GM12878 (cell line): ENCODE data around the gene PLXNB2. TPM values are rescaled to one million over a fixed set of nuclear protein-coding genes. Genes with fewer than 3 reads are reported as not detected.

Experiments used
- ATAC-seq: fragments of 200-7000 bp; cut with Tn5 transposase; 3 replicates; pipeline ENCODE4 v1.9.1; 2020; ENCODE audit warnings: mild to moderate bottlenecking, moderate library complexity
- BruUV-seq: library from RNA; stranded (reverse); fragments of 400-500 nt; replicated peaks from 2 replicates; lab custom pipeline; 2021; lab: Mats Ljungman, UMichigan
- CTCF ChIA-PET: fragments of 300-600 bp; sonication (Branson Sonifier 250); formaldehyde crosslinking; extraction: SDS; loops from one replicate; lab custom pipeline; 2021; ENCODE audit warnings: inconsistent platforms; lab: Yijun Ruan, JAX
- POLR2A ChIA-PET: fragments of 350-600 bp; formaldehyde crosslinking; extraction: SDS; loops from one replicate; lab custom pipeline; 2021; ENCODE audit warnings: inconsistent platforms; lab: Charles Lee
- RAD21 ChIA-PET: fragments of 300-600 bp; sonication (Branson Sonifier 250); formaldehyde crosslinking; loops from one replicate; lab custom pipeline; 2023; ENCODE audit warnings: antibody characterized with exemption; ENCODE audit not compliant: unreplicated experiment; lab: Charles Lee
- SMC1A ChIA-PET: fragments of 300-600 bp; sonication (Branson Sonifier 250); formaldehyde crosslinking; loops from one replicate; lab custom pipeline; 2023; ENCODE audit not compliant: unreplicated experiment, uncharacterized antibody; lab: Charles Lee
- DNase-seq: peaks from one replicate; pipeline ENCODE4 v3.0.0-alpha.2; 2011; ENCODE audit warnings: low read depth, low spot score
- FAIRE-seq: peaks from 3 replicates; lab custom pipeline; 2011; peaks lifted over from hg19 to GRCh38; lab: Jason Lieb, UNC
- H2AFZ ChIP-seq: 2 replicates; pipeline ENCODE4 v1.6.0; 2011; ENCODE audit warnings: low read depth, low read length, control low read depth; ENCODE audit not compliant: control insufficient read depth
- H3K27ac ChIP-seq: 2 replicates; pipeline ENCODE4 v1.5.1; 2011; ENCODE audit warnings: control low read depth; ENCODE audit not compliant: control insufficient read depth, insufficient read depth
- H3K27me3 ChIP-seq, 2 experiments: replicated peaks in 1 of 2; 2 replicates each; pipeline versions ENCODE4 v1.6.0 to v1.6.1; 2011; ENCODE audit warnings: low read length in 1 of 2; ENCODE audit not compliant: control insufficient read depth in 2 of 2, insufficient read depth in 2 of 2
- H3K36me3 ChIP-seq, 2 experiments: 2 replicates each; pipeline ENCODE4 v1.5.1; 2011; ENCODE audit warnings: low read length in 1 of 2; ENCODE audit not compliant: control insufficient read depth in 2 of 2, insufficient read depth in 2 of 2
- H3K4me1 ChIP-seq: 2 replicates; pipeline ENCODE4 v1.6.1; 2011; ENCODE audit warnings: mild to moderate bottlenecking, low read length, moderate library complexity, mixed read lengths; ENCODE audit not compliant: control insufficient read depth, insufficient read depth
- H3K4me2 ChIP-seq: 2 replicates; pipeline ENCODE4 v1.6.0; 2011; ENCODE audit warnings: control low read depth; ENCODE audit not compliant: control insufficient read depth, insufficient read depth
- H3K4me3 ChIP-seq: fragments of 200-600 bp; sonication (generic); 2 replicates; pipeline ENCODE4 v1.5.1; 2016
- H3K79me2 ChIP-seq: 2 replicates; pipeline ENCODE4 v1.6.0; 2011; ENCODE audit warnings: low read length; ENCODE audit not compliant: control insufficient read depth, insufficient read depth
- H3K9ac ChIP-seq: 2 replicates; pipeline ENCODE4 v1.8.0; 2011; ENCODE audit warnings: low read length, control low read depth, mixed read lengths; ENCODE audit not compliant: control insufficient read depth, insufficient read depth
- H3K9me3 ChIP-seq: replicated peaks from 3 replicates; pipeline ENCODE4 v1.5.1; 2011; ENCODE audit warnings: mild to moderate bottlenecking, low read length; ENCODE audit not compliant: control insufficient read depth, insufficient read depth
- H4K20me1 ChIP-seq: 2 replicates; pipeline ENCODE4 v1.6.0; 2011; ENCODE audit not compliant: control insufficient read depth, insufficient read depth
- BACH1 ChIP-seq: fragments of 450-650 bp; IDR thresholded peaks from 2 replicates; pipeline ENCODE4 v1.6.1; 2017; ENCODE audit warnings: mild to moderate bottlenecking, borderline replicate concordance
- BHLHE40 ChIP-seq, 2 experiments: fragments of 450-650 bp in 1 of 2; IDR thresholded peaks; 2 replicates each; pipeline ENCODE4 v1.6.1; 2011 to 2017; ENCODE audit warnings: low read depth in 2 of 2, borderline replicate concordance in 1 of 2, improper control_type of control experiment in 1 of 2, low read length in 1 of 2, mild to moderate bottlenecking in 1 of 2
- EED ChIP-seq: sonication (generic); IDR thresholded peaks from 2 replicates; pipeline ENCODE4 v1.6.1; 2016; ENCODE audit warnings: antibody characterized with exemption, low read depth
- GATAD2B ChIP-seq: fragments of 450-650 bp; conservative IDR thresholded peaks from 2 replicates; pipeline ENCODE4 v1.6.1; 2017; ENCODE audit warnings: low read depth, mild to moderate bottlenecking, moderate library complexity
- LARP7 ChIP-seq: fragments of 450-650 bp; IDR thresholded peaks from 2 replicates; pipeline ENCODE4 v1.6.1; 2017; ENCODE audit warnings: mild to moderate bottlenecking
- MEF2B ChIP-seq: fragments of 450-650 bp; IDR thresholded peaks from 2 replicates; pipeline ENCODE4 v1.6.1; 2018; ENCODE audit warnings: mild to moderate bottlenecking, moderate library complexity; ENCODE audit not compliant: partially characterized antibody, poor library complexity, severe bottlenecking
- NR2F1 ChIP-seq: fragments of 450-650 bp; conservative IDR thresholded peaks from 2 replicates; pipeline ENCODE4 v1.6.1; 2017; ENCODE audit warnings: mild to moderate bottlenecking
- NRF1 ChIP-seq: conservative IDR thresholded peaks from 2 replicates; pipeline ENCODE4 v1.6.1; 2011; ENCODE audit warnings: mild to moderate bottlenecking, low read depth, low read length, improper control_type of control experiment
- POLR2A ChIP-seq: IDR thresholded peaks from 2 replicates; pipeline ENCODE4 v1.6.1; 2011; ENCODE audit warnings: low read depth, mild to moderate bottlenecking, low read length
- RCOR1 ChIP-seq: conservative IDR thresholded peaks from 2 replicates; pipeline ENCODE4 v1.6.1; 2012; ENCODE audit warnings: low read depth, low read length, improper control_type of control experiment
- SMARCA5 ChIP-seq: fragments of 450-650 bp; IDR thresholded peaks from 2 replicates; pipeline ENCODE4 v1.6.1; 2017; ENCODE audit warnings: mild to moderate bottlenecking
- TAF1 ChIP-seq: IDR thresholded peaks from 2 replicates; pipeline ENCODE4 v1.6.1; 2011; ENCODE audit warnings: mild to moderate bottlenecking, low read depth, low read length, borderline replicate concordance
- TBL1XR1 ChIP-seq: IDR thresholded peaks from 2 replicates; pipeline ENCODE4 v1.6.1; 2012; ENCODE audit warnings: low read depth, low read length, improper control_type of control experiment
- WGBS: methylation state at CpG from one replicate; pipeline ENCODE4 v1.1.6; 2016; ENCODE audit warnings: low lambda C conversion rate; ENCODE audit not compliant: insufficient replicate concordance, insufficient coverage; ENCODE audit errors: missing lambda C conversion rate; 5-methylcytosine and 5-hydroxymethylcytosine counted together
- in situ Hi-C: fragments of 300-500 bp; cut with MboI; formaldehyde crosslinking; loops from 9 replicates; pipeline ENCODE4 v1.14.3; 2018; ENCODE audit warnings: mixed read lengths
- intact Hi-C: fragments of 100-400 bp; cut with micrococcal nuclease; formaldehyde crosslinking; loops from one replicate; pipeline ENCODE4 v1.14.2; 2022; ENCODE audit not compliant: unreplicated experiment
- polyA plus RNA-seq, 11 experiments: library from polyadenylated mRNA; depleted of rRNA in 4 of 11; unstranded in 6 of 11; stranded (reverse) in 5 of 11; fragments of >200 nt; fragmentation: Nextera tagmentation in 4 of 11; fragmentation: Illumina TruSeq in 1 of 11; extraction: Ambion mirVana in 4 of 11; extraction: Trizol in 1 of 11; gene quantifications; 1 replicate in 1 of 11; 2 replicates in 10 of 11; pipeline versions ENCODE4 v1.2.1 to v1.2.3, GENCODE V29; 2011 to 2016; ENCODE audit warnings: inconsistent platforms in 2 of 11, missing spikeins in 2 of 11, low read depth in 1 of 11
- total RNA-seq, 4 experiments: library from RNA; depleted of rRNA in 3 of 4; stranded (reverse); fragments of >200 nt in 3 of 4; fragmentation: Illumina TruSeq in 1 of 4; extraction: Trizol in 1 of 4; gene quantifications; 2 replicates each; pipeline versions ENCODE4 v1.2.1 to v1.2.3, GENCODE V29; 2013 to 2021
- TF ChIP-seq, protein P1 (sequence below): IDR thresholded peaks from 2 replicates; pipeline ENCODE4 v1.6.1; 2011; ENCODE audit warnings: borderline replicate concordance, low read depth, mild to moderate bottlenecking, moderate library complexity, low read length; ENCODE audit not compliant: insufficient read depth, poor library complexity, severe bottlenecking
- TF ChIP-seq, protein P2 (sequence below): fragments of 450-650 bp; IDR thresholded peaks from 2 replicates; pipeline ENCODE4 v1.6.1; 2017; ENCODE audit warnings: mild to moderate bottlenecking, moderate library complexity
- TF ChIP-seq, protein P3 (sequence below): fragments of 450-650 bp; IDR thresholded peaks from 2 replicates; pipeline ENCODE4 v1.6.1; 2017; ENCODE audit warnings: low read depth, mild to moderate bottlenecking, moderate library complexity

The PLXNB2 gene
- total and polyA plus RNA-seq, 10 of the 15 experiments (the other 5 are each of a cell fraction or from before 2014, with no cell fraction given), result 0.68 to 134 (median 41.9) TPM

DNA sequence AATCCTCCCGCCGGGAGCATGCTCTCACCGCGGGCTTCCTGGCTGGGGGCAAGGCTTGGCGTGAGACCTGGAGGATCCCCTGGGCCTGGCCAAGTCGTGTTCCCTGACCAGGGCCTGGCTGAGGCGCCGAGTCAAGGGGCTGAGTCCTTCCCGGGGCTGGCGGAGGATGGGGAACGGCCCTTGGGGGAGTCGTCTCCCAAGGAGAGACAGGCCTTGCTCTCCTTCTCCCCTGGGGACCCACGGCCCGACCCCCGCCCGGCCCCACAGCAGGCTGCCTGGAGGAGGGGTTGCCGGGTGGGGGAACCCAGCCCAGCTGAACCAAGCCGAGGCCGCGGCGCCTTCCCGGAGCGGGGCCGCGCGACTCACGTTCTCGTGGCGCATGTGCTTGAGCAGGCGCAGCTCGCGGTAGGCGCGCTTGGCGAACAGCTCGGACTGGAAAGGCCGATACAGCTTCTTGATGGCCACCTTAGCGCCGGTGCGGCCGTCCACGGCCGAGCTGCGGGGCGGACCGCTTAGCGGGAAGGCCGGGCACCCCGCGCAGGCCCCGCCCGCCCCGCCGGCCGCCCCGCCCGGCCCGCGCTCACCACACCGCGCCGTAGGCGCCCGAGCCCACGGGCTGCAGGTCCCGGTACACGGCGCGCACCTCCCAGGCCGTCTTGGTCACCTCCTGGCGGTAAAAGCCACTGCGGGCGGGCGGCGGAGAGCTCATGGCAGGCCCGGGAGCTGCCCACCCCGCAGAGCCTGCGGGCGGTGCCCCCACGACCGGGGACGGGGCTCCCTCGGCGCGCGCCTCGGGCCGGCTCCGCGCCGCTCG, 46.4 kb downstream of the PLXNB2 start:
- Histone ChIP-seq H3K27me3 (no peaks in the 10 kb centered on the region), H3K27ac (peak overlapping the region; percentile 52), H3K4me1 (peaks cover 14% of the 10 kb centered on the region), H3K79me2 (peaks cover 8% of the 10 kb centered on the region), H3K4me3 (peak overlapping the region; percentile 89), H4K20me1 (no peaks in the 10 kb centered on the region), H3K9me3 (no peaks in the 10 kb centered on the region), H2AFZ (peak overlapping the region; percentile 28), H3K4me2 (peak overlapping the region; percentile 98), H3K36me3 (no peaks in the 10 kb centered on the region; a peak in 1 of 4 replicates), H3K9ac (peak overlapping the region; percentile 73)
- FAIRE-seq (no peak), ATAC-seq (peak; percentile 66), DNase-seq (no peak)
- ChIA-PET RAD21 (interaction anchor here (0.7 to 0.9 kb wide), 3 partner anchors 9 to 155 kb away, joined by 3 to 6 read pairs (median 4); partner anchors contain the start of gene HDAC10), POLR2A (interaction anchor here (3.3 kb wide), 1 partner anchor 10 kb away, joined by 15 read pairs; the partner anchor contains the start of gene HDAC10), CTCF (interaction anchor here (0.8 to 1.7 kb wide), 7 partner anchors 8 to 81 kb away, joined by 3 to 6 read pairs (median 4); partner anchors contain the start of gene HDAC10), SMC1A (no interaction called here)
- intact Hi-C loops, result no loop called here
- WGBS, result 1% methylated on average over 44 of the region's 92 CpGs
- BruUV-seq, result no TSS peak
- in situ Hi-C loops, result no loop called here
- TF ChIP-seq MEF2B, result peak; percentile 39
- 0 out of 2 replicates have a peak, but pooled peaks have one; percentile 53 for TF ChIP-seq SMARCA5
- TF ChIP-seq NR2F1, result peak; percentile 50; the same call in 1 of the 2 replicates
- TF ChIP-seq NRF1, result peak; percentile 35; the same call in 1 of the 2 replicates
- TF ChIP-seq, protein P1, sequence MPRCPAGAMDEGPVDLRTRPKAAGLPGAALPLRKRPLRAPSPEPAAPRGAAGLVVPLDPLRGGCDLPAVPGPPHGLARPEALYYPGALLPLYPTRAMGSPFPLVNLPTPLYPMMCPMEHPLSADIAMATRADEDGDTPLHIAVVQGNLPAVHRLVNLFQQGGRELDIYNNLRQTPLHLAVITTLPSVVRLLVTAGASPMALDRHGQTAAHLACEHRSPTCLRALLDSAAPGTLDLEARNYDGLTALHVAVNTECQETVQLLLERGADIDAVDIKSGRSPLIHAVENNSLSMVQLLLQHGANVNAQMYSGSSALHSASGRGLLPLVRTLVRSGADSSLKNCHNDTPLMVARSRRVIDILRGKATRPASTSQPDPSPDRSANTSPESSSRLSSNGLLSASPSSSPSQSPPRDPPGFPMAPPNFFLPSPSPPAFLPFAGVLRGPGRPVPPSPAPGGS, result no peak
- peak; percentile 32; the same call in 1 of the 2 replicates for TF ChIP-seq EED
- TF ChIP-seq TBL1XR1, result no peak
- peak; percentile 37; the same call in 1 of the 2 replicates for TF ChIP-seq GATAD2B
- TF ChIP-seq TAF1, result peak; percentile 18; the same call in 1 of the 2 replicates
- TF ChIP-seq RCOR1, result no peak
- TF ChIP-seq BACH1, result 0 out of 2 replicates have a peak, but pooled peaks have one; percentile 33
- TF ChIP-seq, protein P2, sequence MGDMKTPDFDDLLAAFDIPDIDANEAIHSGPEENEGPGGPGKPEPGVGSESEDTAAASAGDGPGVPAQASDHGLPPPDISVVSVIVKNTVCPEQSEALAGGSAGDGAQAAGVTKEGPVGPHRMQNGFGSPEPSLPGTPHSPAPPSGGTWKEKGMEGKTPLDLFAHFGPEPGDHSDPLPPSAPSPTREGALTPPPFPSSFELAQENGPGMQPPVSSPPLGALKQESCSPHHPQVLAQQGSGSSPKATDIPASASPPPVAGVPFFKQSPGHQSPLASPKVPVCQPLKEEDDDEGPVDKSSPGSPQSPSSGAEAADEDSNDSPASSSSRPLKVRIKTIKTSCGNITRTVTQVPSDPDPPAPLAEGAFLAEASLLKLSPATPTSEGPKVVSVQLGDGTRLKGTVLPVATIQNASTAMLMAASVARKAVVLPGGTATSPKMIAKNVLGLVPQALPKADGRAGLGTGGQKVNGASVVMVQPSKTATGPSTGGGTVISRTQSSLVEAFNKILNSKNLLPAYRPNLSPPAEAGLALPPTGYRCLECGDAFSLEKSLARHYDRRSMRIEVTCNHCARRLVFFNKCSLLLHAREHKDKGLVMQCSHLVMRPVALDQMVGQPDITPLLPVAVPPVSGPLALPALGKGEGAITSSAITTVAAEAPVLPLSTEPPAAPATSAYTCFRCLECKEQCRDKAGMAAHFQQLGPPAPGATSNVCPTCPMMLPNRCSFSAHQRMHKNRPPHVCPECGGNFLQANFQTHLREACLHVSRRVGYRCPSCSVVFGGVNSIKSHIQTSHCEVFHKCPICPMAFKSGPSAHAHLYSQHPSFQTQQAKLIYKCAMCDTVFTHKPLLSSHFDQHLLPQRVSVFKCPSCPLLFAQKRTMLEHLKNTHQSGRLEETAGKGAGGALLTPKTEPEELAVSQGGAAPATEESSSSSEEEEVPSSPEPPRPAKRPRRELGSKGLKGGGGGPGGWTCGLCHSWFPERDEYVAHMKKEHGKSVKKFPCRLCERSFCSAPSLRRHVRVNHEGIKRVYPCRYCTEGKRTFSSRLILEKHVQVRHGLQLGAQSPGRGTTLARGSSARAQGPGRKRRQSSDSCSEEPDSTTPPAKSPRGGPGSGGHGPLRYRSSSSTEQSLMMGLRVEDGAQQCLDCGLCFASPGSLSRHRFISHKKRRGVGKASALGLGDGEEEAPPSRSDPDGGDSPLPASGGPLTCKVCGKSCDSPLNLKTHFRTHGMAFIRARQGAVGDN, result peak; percentile 44; the same call in 1 of the 2 replicates
- TF ChIP-seq LARP7, result no peak
- peak; percentile 74 for TF ChIP-seq POLR2A
- TF ChIP-seq BHLHE40 (IDR thresholded peaks at IDR 0.05; ENCODE audit: borderline replicate concordance in 1 of 2, low read depth in 2 of 2, low read length in 1 of 2), result peak in 1 of 2 experiments; percentile 77; a peak in 2 of 4 replicates
- TF ChIP-seq, protein P3, sequence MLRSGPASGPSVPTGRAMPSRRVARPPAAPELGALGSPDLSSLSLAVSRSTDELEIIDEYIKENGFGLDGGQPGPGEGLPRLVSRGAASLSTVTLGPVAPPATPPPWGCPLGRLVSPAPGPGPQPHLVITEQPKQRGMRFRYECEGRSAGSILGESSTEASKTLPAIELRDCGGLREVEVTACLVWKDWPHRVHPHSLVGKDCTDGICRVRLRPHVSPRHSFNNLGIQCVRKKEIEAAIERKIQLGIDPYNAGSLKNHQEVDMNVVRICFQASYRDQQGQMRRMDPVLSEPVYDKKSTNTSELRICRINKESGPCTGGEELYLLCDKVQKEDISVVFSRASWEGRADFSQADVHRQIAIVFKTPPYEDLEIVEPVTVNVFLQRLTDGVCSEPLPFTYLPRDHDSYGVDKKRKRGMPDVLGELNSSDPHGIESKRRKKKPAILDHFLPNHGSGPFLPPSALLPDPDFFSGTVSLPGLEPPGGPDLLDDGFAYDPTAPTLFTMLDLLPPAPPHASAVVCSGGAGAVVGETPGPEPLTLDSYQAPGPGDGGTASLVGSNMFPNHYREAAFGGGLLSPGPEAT, result no peak
